ENCODE data around the gene PLEKHA3.

DNA sequence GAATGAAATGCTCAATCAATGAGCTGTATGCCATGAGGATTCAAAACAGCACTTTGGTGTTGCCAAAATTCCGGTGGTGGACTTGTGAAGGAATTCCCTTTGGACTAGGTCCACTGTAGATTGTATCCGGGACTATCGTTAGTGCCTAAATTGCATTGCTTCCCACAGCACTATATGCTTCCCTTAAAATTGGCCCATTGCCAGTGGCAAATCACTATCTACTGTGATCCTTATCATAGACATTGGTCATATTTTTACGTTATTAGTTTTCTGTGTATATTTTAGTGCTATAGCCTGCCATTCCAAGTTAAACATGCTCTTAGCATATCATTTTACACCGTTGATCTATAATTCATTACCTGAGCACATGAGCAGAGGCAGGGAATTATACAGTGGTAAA, 27.4 kb upstream of the PLEKHA3 start:
- TF ChIP-seq, protein P1, sequence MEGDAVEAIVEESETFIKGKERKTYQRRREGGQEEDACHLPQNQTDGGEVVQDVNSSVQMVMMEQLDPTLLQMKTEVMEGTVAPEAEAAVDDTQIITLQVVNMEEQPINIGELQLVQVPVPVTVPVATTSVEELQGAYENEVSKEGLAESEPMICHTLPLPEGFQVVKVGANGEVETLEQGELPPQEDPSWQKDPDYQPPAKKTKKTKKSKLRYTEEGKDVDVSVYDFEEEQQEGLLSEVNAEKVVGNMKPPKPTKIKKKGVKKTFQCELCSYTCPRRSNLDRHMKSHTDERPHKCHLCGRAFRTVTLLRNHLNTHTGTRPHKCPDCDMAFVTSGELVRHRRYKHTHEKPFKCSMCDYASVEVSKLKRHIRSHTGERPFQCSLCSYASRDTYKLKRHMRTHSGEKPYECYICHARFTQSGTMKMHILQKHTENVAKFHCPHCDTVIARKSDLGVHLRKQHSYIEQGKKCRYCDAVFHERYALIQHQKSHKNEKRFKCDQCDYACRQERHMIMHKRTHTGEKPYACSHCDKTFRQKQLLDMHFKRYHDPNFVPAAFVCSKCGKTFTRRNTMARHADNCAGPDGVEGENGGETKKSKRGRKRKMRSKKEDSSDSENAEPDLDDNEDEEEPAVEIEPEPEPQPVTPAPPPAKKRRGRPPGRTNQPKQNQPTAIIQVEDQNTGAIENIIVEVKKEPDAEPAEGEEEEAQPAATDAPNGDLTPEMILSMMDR (IDR thresholded peaks at IDR 0.05; ENCODE audit: poor library complexity): no peak
- no peak for TF ChIP-seq EZH2 (IDR thresholded peaks at IDR 0.05; ENCODE audit: borderline replicate concordance)
